GM21423 (cell line): ENCODE measurements around the gene CYYR1.

Experiments used
- ATAC-seq: cut with Tn5 transposase; IDR thresholded peaks from one replicate; pipeline ENCODE4 v1.9.1; 2021; ENCODE audit warnings: mild to moderate bottlenecking, moderate library complexity; ENCODE audit not compliant: unreplicated experiment

The CYYR1 gene

DNA sequence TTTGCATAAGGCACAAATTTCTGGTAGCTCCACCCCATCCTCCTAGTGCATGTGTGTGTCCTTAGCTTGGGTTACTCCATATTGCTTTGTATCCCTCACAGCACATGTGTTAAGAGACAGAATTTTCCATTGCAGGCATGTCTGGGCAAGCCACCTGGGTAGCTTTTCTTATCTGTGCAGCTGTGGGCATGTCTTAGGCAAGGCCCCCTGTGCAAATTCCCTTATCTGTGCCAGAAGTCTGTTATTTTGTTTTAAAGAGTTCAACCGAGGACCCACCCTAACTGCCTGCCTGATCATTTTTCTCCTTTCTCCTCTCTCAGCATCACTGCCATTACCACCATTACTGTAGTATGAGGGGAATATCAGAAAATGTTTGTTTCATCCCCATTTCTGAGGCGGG, 131.9 kb downstream of the CYYR1 start:
- no peak for ATAC-seq

- ATAC-seq = no peak
Observed at GRCh38 chr21:26438976-26439375, 134.1 kb downstream of the CYYR1 start.

DNA sequence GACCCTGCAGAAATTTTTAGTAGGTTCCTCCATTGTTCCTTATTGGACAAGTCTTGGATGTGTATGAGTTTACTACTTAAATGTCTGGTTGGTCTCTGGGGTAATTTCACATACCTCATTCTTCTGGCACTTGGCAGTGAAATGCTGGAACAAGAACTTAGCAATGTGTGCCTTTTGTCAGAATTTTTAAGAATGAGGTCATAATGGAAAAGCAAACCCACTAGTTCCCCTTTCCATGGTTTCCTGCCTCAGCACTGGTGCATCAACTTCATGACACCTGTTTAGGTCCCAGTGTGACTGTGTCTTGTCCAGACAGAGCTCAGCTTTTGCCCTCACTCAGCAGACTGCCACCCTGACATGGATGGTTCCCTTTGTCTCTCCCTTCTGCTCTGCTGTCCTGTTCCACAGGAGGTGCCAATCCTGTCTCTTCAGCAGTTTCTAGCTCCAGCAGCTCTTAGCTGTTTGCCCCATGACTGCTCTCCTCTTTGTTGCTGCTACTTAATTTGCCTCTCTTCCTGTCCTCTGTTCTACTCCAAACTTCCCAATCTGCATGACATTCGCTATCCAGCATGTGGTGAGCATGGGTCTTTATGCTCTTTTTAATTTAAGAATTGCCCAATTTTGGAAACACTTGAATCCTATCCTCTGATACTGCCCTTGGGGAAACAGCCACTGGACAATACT, 135.6 kb downstream of the CYYR1 start:
- no peak for ATAC-seq

DNA sequence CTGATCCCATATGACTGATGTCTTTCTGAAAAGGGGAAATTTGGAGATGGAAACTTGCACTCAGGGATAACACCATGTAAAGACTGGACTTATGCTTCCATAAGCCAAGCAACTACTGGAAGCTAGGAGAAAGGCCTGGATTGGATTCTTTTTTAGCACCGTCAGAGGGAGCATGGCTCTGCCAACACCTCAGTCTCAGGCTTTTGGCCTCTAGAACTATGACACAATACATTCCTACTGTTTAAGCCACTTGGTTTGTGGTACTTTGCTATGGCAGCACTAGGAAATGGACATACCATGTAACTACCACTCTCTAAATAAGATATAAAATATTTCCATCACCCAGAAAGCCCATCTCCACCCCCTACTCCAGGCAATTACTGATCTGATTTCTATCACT, 139.7 kb downstream of the CYYR1 start:
- ATAC-seq = no peak

GRCh38 chr21:26432410-26432809, 140.7 kb downstream of the CYYR1 start:
- ATAC-seq = no peak

GRCh38 chr21:26425576-26425975, 147.5 kb downstream of the CYYR1 start:
- ATAC-seq = no peak

- ATAC-seq = no peak
Observed at GRCh38 chr21:26423511-26423910, 149.6 kb downstream of the CYYR1 start.

DNA sequence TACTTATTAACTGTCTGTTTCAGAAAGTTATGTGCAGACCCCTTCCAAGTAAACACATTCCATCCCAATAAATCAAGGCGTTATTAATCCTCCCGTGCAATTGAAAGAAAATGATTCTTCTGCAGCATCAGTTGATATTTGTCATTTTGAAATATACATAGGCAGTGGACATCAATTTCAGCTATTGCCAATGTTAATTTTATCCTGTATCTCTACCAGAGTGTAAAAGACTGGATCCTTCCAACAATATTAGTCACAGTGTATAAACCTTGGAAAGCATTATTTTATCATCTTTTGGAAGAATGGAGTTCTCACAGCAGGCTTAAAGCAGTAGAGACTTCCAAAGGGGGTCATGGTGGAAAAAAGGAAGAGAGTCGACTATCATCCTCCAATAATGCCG, 150.4 kb downstream of the CYYR1 start:
- no peak for ATAC-seq

- ATAC-seq = no peak
Observed at GRCh38 chr21:26422138-26422537, 150.9 kb downstream of the CYYR1 start.

DNA sequence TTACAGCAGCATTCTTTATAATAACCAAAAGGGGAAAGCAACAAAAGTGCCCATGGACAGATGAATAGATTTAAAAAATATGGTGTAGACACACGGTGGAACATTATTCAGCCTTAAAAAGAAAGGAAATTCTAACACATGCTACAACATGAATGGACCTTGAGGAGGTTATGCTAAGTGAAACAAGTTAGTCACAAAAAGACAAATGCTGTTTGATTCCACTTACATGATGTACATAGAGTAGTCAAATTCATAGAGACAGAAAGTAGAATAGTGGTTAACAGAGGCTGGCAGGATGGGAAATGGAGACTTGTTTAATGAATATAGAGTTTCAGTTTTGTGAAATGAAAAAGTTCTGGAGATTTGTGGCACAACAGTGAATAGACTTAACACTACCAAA, 151.4 kb downstream of the CYYR1 start:
- no peak for ATAC-seq
